ENCODE measurements around the gene HEATR1. TPM values are rescaled to one million over a fixed set of nuclear protein-coding genes. Genes with fewer than 3 reads are reported as not detected.
"Not testable (repeated sequence)": the region's sequence is repeated elsewhere in the genome, so short reads cannot be mapped to it uniquely, and the experiment has no call there.

The HEATR1 gene
- polyA plus RNA-seq, 2 donors, result 3.7 to 5.4 TPM

GRCh38 chr1:236509203-236509602 is 95.1 kb downstream of the HEATR1 start:
- no peaks in the 10 kb centered on the region for H3K9me3 ChIP-seq (ENCODE audit: control insufficient read depth in 2 of 2, insufficient read depth in 1 of 2, low read depth in 1 of 2, low read length in 1 of 2)
- no peaks in the 10 kb centered on the region for H3K4me1 ChIP-seq (ENCODE audit: control insufficient read depth in 2 of 2, insufficient read depth in 2 of 2, low read length in 1 of 2)
- no peak overlapping the region for H3K4me3 ChIP-seq (ENCODE audit: low read depth in 1 of 2, low read length in 2 of 2)
- H3K27ac ChIP-seq (ENCODE audit: low read depth in 2 of 2, low read length in 1 of 2), result no peak overlapping the region
- WGBS, 2 donors, result 77 to 85% methylated on average over 1 of the region's 1 CpG
- H3K36me3 ChIP-seq (ENCODE audit: control insufficient read depth in 2 of 2, insufficient read depth in 2 of 2, low read length in 1 of 2), result no peaks in the 10 kb centered on the region
- no peaks in the 10 kb centered on the region for H3K27me3 ChIP-seq (ENCODE audit: control insufficient read depth in 1 of 2, insufficient read depth in 2 of 2, low read length in 2 of 2)

GRCh38 chr1:236508593-236509027 is 95.7 kb downstream of the HEATR1 start:
- no peak overlapping the region for H3K27ac ChIP-seq (ENCODE audit: low read depth in 2 of 2, low read length in 1 of 2)
- H3K27me3 ChIP-seq (ENCODE audit: control insufficient read depth in 1 of 2, insufficient read depth in 2 of 2, low read length in 2 of 2), result no peaks in the 10 kb centered on the region
- H3K36me3 ChIP-seq (ENCODE audit: control insufficient read depth in 2 of 2, insufficient read depth in 2 of 2, low read length in 1 of 2), result no peaks in the 10 kb centered on the region
- no peak overlapping the region for H3K4me3 ChIP-seq (ENCODE audit: low read depth in 1 of 2, low read length in 2 of 2)
- no peaks in the 10 kb centered on the region for H3K9me3 ChIP-seq (ENCODE audit: control insufficient read depth in 2 of 2, insufficient read depth in 1 of 2, low read depth in 1 of 2, low read length in 1 of 2)
- H3K4me1 ChIP-seq (ENCODE audit: control insufficient read depth in 2 of 2, insufficient read depth in 2 of 2, low read length in 1 of 2), result no peaks in the 10 kb centered on the region
- WGBS, 2 donors, result 82 to 87% methylated on average over 6 of the region's 6 CpGs

- H3K36me3 ChIP-seq (ENCODE audit: control insufficient read depth in 2 of 2, insufficient read depth in 2 of 2, low read length in 1 of 2), result no peaks in the 10 kb centered on the region
- 51 to 62% methylated on average over 5 of the region's 5 CpGs for WGBS, 2 donors
- H3K27me3 ChIP-seq (ENCODE audit: control insufficient read depth in 1 of 2, insufficient read depth in 2 of 2, low read length in 2 of 2), result no peaks in the 10 kb centered on the region
- no peak overlapping the region for H3K27ac ChIP-seq (ENCODE audit: low read depth in 2 of 2, low read length in 1 of 2)
- H3K4me3 ChIP-seq (ENCODE audit: low read depth in 1 of 2, low read length in 2 of 2), result no peak overlapping the region
- H3K9me3 ChIP-seq (ENCODE audit: control insufficient read depth in 2 of 2, insufficient read depth in 1 of 2, low read depth in 1 of 2, low read length in 1 of 2), result no peaks in the 10 kb centered on the region
- no peaks in the 10 kb centered on the region for H3K4me1 ChIP-seq (ENCODE audit: control insufficient read depth in 2 of 2, insufficient read depth in 2 of 2, low read length in 1 of 2)
Observed at GRCh38 chr1:236507022-236507700, 97.2 kb downstream of the HEATR1 start.

- H3K27ac ChIP-seq (ENCODE audit: low read depth in 2 of 2, low read length in 1 of 2); H3K4me3 ChIP-seq (ENCODE audit: low read depth in 1 of 2, low read length in 2 of 2); H3K36me3 ChIP-seq (ENCODE audit: control insufficient read depth in 2 of 2, insufficient read depth in 2 of 2, low read length in 1 of 2); H3K9me3 ChIP-seq (ENCODE audit: control insufficient read depth in 2 of 2, insufficient read depth in 1 of 2, low read depth in 1 of 2, low read length in 1 of 2); H3K27me3 ChIP-seq (ENCODE audit: control insufficient read depth in 1 of 2, insufficient read depth in 2 of 2, low read length in 2 of 2); H3K4me1 ChIP-seq (ENCODE audit: control insufficient read depth in 2 of 2, insufficient read depth in 2 of 2, low read length in 1 of 2): not testable (repeated sequence)
- WGBS, 2 donors, result 84 to 87% methylated on average over 3 of the region's 3 CpGs
Observed at GRCh38 chr1:236504338-236504737, 100.0 kb downstream of the HEATR1 start.

- Histone ChIP-seq H3K9me3 (ENCODE audit: control insufficient read depth in 2 of 2, insufficient read depth in 1 of 2, low read depth in 1 of 2, low read length in 1 of 2) (no peaks in the 10 kb centered on the region), H3K4me3 (ENCODE audit: low read depth in 1 of 2, low read length in 2 of 2) (peak overlapping the region in 1 of 2 donors; percentile 29), H3K4me1 (ENCODE audit: control insufficient read depth in 2 of 2, insufficient read depth in 2 of 2, low read length in 1 of 2) (no peaks in the 10 kb centered on the region), H3K36me3 (ENCODE audit: control insufficient read depth in 2 of 2, insufficient read depth in 2 of 2, low read length in 1 of 2) (no peaks in the 10 kb centered on the region), H3K27ac (ENCODE audit: low read depth in 2 of 2, low read length in 1 of 2) (peak overlapping the region; percentile 44 to 76), H3K27me3 (ENCODE audit: control insufficient read depth in 1 of 2, insufficient read depth in 2 of 2, low read length in 2 of 2) (no peaks in the 10 kb centered on the region)
- 17 to 19% methylated on average over 15 of the region's 15 CpGs for WGBS, 2 donors
Observed at GRCh38 chr1:236502972-236503639, 101.2 kb downstream of the HEATR1 start.

GRCh38 chr1:236502579-236502971 is 101.7 kb downstream of the HEATR1 start:
- no peaks in the 10 kb centered on the region for H3K4me1 ChIP-seq (ENCODE audit: control insufficient read depth in 2 of 2, insufficient read depth in 2 of 2, low read length in 1 of 2)
- no peaks in the 10 kb centered on the region for H3K36me3 ChIP-seq (ENCODE audit: control insufficient read depth in 2 of 2, insufficient read depth in 2 of 2, low read length in 1 of 2)
- no peaks in the 10 kb centered on the region for H3K9me3 ChIP-seq (ENCODE audit: control insufficient read depth in 2 of 2, insufficient read depth in 1 of 2, low read depth in 1 of 2, low read length in 1 of 2)
- H3K27ac ChIP-seq (ENCODE audit: low read depth in 2 of 2, low read length in 1 of 2), result no peak overlapping the region
- H3K27me3 ChIP-seq (ENCODE audit: control insufficient read depth in 1 of 2, insufficient read depth in 2 of 2, low read length in 2 of 2), result no peaks in the 10 kb centered on the region
- 21 to 25% methylated on average over 2 of the region's 2 CpGs for WGBS, 2 donors
- no peak overlapping the region for H3K4me3 ChIP-seq (ENCODE audit: low read depth in 1 of 2, low read length in 2 of 2)

- Histone ChIP-seq H3K27ac (ENCODE audit: low read depth in 2 of 2, low read length in 1 of 2) (no peak overlapping the region), H3K27me3 (ENCODE audit: control insufficient read depth in 1 of 2, insufficient read depth in 2 of 2, low read length in 2 of 2) (no peaks in the 10 kb centered on the region), H3K9me3 (ENCODE audit: control insufficient read depth in 2 of 2, insufficient read depth in 1 of 2, low read depth in 1 of 2, low read length in 1 of 2) (no peaks in the 10 kb centered on the region), H3K36me3 (ENCODE audit: control insufficient read depth in 2 of 2, insufficient read depth in 2 of 2, low read length in 1 of 2) (no peaks in the 10 kb centered on the region), H3K4me3 (ENCODE audit: low read depth in 1 of 2, low read length in 2 of 2) (no peak overlapping the region), H3K4me1 (ENCODE audit: control insufficient read depth in 2 of 2, insufficient read depth in 2 of 2, low read length in 1 of 2) (no peaks in the 10 kb centered on the region)
- 88% methylated on average over 6 of the region's 6 CpGs for WGBS, 2 donors
Observed at GRCh38 chr1:236501093-236501492, 103.2 kb downstream of the HEATR1 start.

Other genes with a start within 250 kb of the HEATR1 start
- 1 to 10 TPM; 2.0 TPM for gene EDARADD, start 210.2 kb downstream of the HEATR1 start, polyA plus RNA-seq
- 10 to 100 TPM; 22.1 to 22.6 TPM for gene LGALS8, start 80.5 kb downstream of the HEATR1 start, polyA plus RNA-seq
- gene ACTN2, start 82.0 kb upstream of the HEATR1 start, polyA plus RNA-seq, result under 1 TPM; 0.59 to 0.75 TPM
- gene MTR, start 190.8 kb upstream of the HEATR1 start, polyA plus RNA-seq, result 1 to 10 TPM; 2.4 to 3.6 TPM